GM23338 (cell line): Measurements from ENCODE around the gene RAB11FIP4. TPM values are rescaled to one million over a fixed set of nuclear protein-coding genes. Genes with fewer than 3 reads are reported as not detected.

ENCODE experiments used
- ATAC-seq: fragments of 200-7000 bp; cut with Tn5 transposase; 3 replicates; pipeline ENCODE4 v1.9.1; 2020
- DNase-seq: peaks from one replicate; pipeline ENCODE4 v3.0.0-alpha.2; 2015; ENCODE audit warnings: low spot score
- H2AFZ ChIP-seq: fragments of 200-600 bp; sonication (generic); 2 replicates; pipeline ENCODE4 v1.8.0; 2016; ENCODE audit warnings: antibody characterized with exemption, mild to moderate bottlenecking, moderate library complexity
- H3F3A ChIP-seq: fragments of 200-600 bp; sonication (generic); replicated peaks from 2 replicates; pipeline ENCODE4 v1.8.0; 2017; ENCODE audit warnings: antibody characterized with exemption, mixed run types, low read depth
- H3K27ac ChIP-seq: fragments of 200-600 bp; sonication (generic); 2 replicates; pipeline ENCODE4 v1.6.1; 2016; ENCODE audit warnings: low read depth
- H3K27me3 ChIP-seq: fragments of 200-600 bp; sonication (generic); 2 replicates; pipeline ENCODE4 v1.8.0; 2016; ENCODE audit warnings: mild to moderate bottlenecking, mixed run types, moderate library complexity; ENCODE audit not compliant: insufficient read depth
- H3K36me3 ChIP-seq: fragments of 200-600 bp; sonication (generic); 2 replicates; pipeline ENCODE4 v1.8.0; 2016; ENCODE audit warnings: mild to moderate bottlenecking; ENCODE audit not compliant: insufficient read depth
- H3K4me1 ChIP-seq: fragments of 200-600 bp; sonication (generic); 2 replicates; pipeline ENCODE4 v1.8.0; 2016; ENCODE audit warnings: mild to moderate bottlenecking, moderate library complexity; ENCODE audit not compliant: insufficient read depth
- H3K4me2 ChIP-seq: fragments of 200-600 bp; sonication (generic); 2 replicates; pipeline ENCODE4 v1.7.1; 2017; ENCODE audit warnings: mixed run types
- H3K4me3 ChIP-seq: fragments of 200-600 bp; sonication (generic); 2 replicates; pipeline ENCODE4 v1.6.1; 2016; ENCODE audit warnings: mixed run types
- H3K79me2 ChIP-seq: fragments of 200-600 bp; sonication (generic); replicated peaks from 2 replicates; pipeline ENCODE4 v1.8.0; 2017; ENCODE audit warnings: mild to moderate bottlenecking; ENCODE audit not compliant: insufficient read depth
- H3K9me2 ChIP-seq: fragments of 200-600 bp; sonication (generic); 2 replicates; pipeline ENCODE4 v1.8.0; 2017; ENCODE audit not compliant: insufficient read depth
- H4K20me1 ChIP-seq: fragments of 200-600 bp; sonication (generic); replicated peaks from 2 replicates; pipeline ENCODE4 v1.8.0; 2017; ENCODE audit warnings: mild to moderate bottlenecking; ENCODE audit not compliant: insufficient read depth
- H3K27ac Mint-ChIP-seq: 2 replicates; pipeline ENCODE4 v1.8.0; 2020; ENCODE audit warnings: inconsistent platforms, mild to moderate bottlenecking, moderate library complexity, mixed read lengths
- H3K27me3 Mint-ChIP-seq: 3 replicates; pipeline ENCODE4 v1.8.0; 2022; ENCODE audit warnings: low read depth, mild to moderate bottlenecking, moderate library complexity, mixed read lengths, inconsistent platforms; ENCODE audit not compliant: insufficient read depth, poor library complexity
- H3K36me3 Mint-ChIP-seq: 3 replicates; pipeline ENCODE4 v1.8.0; 2021; ENCODE audit warnings: low read depth, mild to moderate bottlenecking, inconsistent platforms, moderate library complexity, mixed read lengths
- H3K4me1 Mint-ChIP-seq: 3 replicates; pipeline ENCODE4 v1.8.0; 2020; ENCODE audit warnings: mild to moderate bottlenecking, inconsistent platforms, mixed read lengths
- H3K4me3 Mint-ChIP-seq: 3 replicates; pipeline ENCODE4 v1.8.0; 2021; ENCODE audit warnings: moderate library complexity, mild to moderate bottlenecking, inconsistent platforms, mixed read lengths
- H3K9me3 Mint-ChIP-seq: 3 replicates; pipeline ENCODE4 v1.8.0; 2020; ENCODE audit warnings: moderate library complexity, mild to moderate bottlenecking, inconsistent platforms, mixed read lengths
- STAT1 ChIP-seq: IDR thresholded peaks from one replicate; pipeline ENCODE4 v1.6.1; 2016; ENCODE audit warnings: antibody characterized with exemption; ENCODE audit not compliant: unreplicated experiment
- polyA plus RNA-seq: library from polyadenylated mRNA; unstranded; fragments of >200 nt; fragmentation: Nextera tagmentation; extraction: Ambion mirVana; gene quantifications from 2 replicates; pipeline ENCODE4 v1.2.1, GENCODE V29; 2016
- total RNA-seq: library from RNA; depleted of rRNA; stranded (reverse); fragments of >200 nt; shearing (Covaris generic); gene quantifications from 2 replicates; pipeline ENCODE4 v1.2.3, GENCODE V29; 2014
- TF ChIP-seq, protein P1 (sequence below), 2 experiments: fragments of 200-600 bp in 1 of 2; sonication (generic) in 1 of 2; conservative IDR thresholded peaks; 2 replicates each; pipeline versions ENCODE4 v1.5.1 to v1.6.1; 2016 to 2017; ENCODE audit warnings: antibody characterized with exemption in 2 of 2, low read depth in 2 of 2, mild to moderate bottlenecking in 2 of 2, moderate library complexity in 1 of 2
- TF ChIP-seq, protein P2 (sequence below): fragments of 250-450 bp; sonication (Bioruptor Pico); IDR thresholded peaks from 2 replicates; pipeline ENCODE4 v1.5.0; 2020; ENCODE audit warnings: mild to moderate bottlenecking, moderate library complexity

RAB11FIP4 gene
- total and polyA plus RNA-seq, 2 experiments from 2014 or later, result 26.0 to 65.6 TPM

DNA sequence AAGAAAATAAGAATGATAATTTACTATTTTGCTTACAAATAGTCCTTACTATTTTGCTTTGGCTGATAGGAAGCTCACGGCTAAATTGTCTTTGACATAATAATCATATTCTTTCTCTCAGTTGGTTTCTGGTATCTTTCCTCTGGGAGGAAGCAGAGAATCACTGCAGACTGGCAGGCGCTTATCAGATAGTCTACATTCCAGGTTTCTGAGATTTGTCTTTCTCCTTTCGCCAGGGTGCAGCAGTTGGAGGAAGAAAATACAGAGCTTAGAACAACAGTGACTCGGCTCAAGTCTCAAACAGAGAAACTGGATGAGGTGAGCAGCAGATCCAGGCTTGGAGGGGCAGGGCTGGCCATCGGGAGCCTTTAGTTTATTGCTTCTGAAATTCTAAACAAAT is 136.1 kb downstream of the RAB11FIP4 start:
- peaks cover 36% of the 10 kb centered on the region for H3K36me3 Mint-ChIP-seq
- H3K4me3 Mint-ChIP-seq, result no peak overlapping the region
- Histone ChIP-seq H3K27ac (no peak overlapping the region), H3F3A (no peaks in the 10 kb centered on the region), H3K4me1 (no peaks in the 10 kb centered on the region), H4K20me1 (no peaks in the 10 kb centered on the region; the same call in 1 of the 2 replicates), H3K9me2 (no peaks in the 10 kb centered on the region), H3K36me3 (peaks cover 20% of the 10 kb centered on the region), H3K27me3 (no peaks in the 10 kb centered on the region), H3K79me2 (no peaks in the 10 kb centered on the region), H3K4me2 (no peak overlapping the region), H3K4me3 (no peak overlapping the region), H2AFZ (no peak overlapping the region)
- DNase-seq, result no peak
- H3K4me1 Mint-ChIP-seq, result no peaks in the 10 kb centered on the region
- no peak for ATAC-seq
- H3K27ac Mint-ChIP-seq, result no peak overlapping the region
- H3K9me3 Mint-ChIP-seq, result peaks cover 6% of the 10 kb centered on the region; the same call in 2 of the 3 replicates
- peaks cover 11% of the 10 kb centered on the region for H3K27me3 Mint-ChIP-seq
- TF ChIP-seq, protein P1, sequence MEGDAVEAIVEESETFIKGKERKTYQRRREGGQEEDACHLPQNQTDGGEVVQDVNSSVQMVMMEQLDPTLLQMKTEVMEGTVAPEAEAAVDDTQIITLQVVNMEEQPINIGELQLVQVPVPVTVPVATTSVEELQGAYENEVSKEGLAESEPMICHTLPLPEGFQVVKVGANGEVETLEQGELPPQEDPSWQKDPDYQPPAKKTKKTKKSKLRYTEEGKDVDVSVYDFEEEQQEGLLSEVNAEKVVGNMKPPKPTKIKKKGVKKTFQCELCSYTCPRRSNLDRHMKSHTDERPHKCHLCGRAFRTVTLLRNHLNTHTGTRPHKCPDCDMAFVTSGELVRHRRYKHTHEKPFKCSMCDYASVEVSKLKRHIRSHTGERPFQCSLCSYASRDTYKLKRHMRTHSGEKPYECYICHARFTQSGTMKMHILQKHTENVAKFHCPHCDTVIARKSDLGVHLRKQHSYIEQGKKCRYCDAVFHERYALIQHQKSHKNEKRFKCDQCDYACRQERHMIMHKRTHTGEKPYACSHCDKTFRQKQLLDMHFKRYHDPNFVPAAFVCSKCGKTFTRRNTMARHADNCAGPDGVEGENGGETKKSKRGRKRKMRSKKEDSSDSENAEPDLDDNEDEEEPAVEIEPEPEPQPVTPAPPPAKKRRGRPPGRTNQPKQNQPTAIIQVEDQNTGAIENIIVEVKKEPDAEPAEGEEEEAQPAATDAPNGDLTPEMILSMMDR (conservative IDR thresholded peaks at IDR 0.05; ENCODE audit: low read depth in 2 of 2), result no peak
- TF ChIP-seq, protein P2, sequence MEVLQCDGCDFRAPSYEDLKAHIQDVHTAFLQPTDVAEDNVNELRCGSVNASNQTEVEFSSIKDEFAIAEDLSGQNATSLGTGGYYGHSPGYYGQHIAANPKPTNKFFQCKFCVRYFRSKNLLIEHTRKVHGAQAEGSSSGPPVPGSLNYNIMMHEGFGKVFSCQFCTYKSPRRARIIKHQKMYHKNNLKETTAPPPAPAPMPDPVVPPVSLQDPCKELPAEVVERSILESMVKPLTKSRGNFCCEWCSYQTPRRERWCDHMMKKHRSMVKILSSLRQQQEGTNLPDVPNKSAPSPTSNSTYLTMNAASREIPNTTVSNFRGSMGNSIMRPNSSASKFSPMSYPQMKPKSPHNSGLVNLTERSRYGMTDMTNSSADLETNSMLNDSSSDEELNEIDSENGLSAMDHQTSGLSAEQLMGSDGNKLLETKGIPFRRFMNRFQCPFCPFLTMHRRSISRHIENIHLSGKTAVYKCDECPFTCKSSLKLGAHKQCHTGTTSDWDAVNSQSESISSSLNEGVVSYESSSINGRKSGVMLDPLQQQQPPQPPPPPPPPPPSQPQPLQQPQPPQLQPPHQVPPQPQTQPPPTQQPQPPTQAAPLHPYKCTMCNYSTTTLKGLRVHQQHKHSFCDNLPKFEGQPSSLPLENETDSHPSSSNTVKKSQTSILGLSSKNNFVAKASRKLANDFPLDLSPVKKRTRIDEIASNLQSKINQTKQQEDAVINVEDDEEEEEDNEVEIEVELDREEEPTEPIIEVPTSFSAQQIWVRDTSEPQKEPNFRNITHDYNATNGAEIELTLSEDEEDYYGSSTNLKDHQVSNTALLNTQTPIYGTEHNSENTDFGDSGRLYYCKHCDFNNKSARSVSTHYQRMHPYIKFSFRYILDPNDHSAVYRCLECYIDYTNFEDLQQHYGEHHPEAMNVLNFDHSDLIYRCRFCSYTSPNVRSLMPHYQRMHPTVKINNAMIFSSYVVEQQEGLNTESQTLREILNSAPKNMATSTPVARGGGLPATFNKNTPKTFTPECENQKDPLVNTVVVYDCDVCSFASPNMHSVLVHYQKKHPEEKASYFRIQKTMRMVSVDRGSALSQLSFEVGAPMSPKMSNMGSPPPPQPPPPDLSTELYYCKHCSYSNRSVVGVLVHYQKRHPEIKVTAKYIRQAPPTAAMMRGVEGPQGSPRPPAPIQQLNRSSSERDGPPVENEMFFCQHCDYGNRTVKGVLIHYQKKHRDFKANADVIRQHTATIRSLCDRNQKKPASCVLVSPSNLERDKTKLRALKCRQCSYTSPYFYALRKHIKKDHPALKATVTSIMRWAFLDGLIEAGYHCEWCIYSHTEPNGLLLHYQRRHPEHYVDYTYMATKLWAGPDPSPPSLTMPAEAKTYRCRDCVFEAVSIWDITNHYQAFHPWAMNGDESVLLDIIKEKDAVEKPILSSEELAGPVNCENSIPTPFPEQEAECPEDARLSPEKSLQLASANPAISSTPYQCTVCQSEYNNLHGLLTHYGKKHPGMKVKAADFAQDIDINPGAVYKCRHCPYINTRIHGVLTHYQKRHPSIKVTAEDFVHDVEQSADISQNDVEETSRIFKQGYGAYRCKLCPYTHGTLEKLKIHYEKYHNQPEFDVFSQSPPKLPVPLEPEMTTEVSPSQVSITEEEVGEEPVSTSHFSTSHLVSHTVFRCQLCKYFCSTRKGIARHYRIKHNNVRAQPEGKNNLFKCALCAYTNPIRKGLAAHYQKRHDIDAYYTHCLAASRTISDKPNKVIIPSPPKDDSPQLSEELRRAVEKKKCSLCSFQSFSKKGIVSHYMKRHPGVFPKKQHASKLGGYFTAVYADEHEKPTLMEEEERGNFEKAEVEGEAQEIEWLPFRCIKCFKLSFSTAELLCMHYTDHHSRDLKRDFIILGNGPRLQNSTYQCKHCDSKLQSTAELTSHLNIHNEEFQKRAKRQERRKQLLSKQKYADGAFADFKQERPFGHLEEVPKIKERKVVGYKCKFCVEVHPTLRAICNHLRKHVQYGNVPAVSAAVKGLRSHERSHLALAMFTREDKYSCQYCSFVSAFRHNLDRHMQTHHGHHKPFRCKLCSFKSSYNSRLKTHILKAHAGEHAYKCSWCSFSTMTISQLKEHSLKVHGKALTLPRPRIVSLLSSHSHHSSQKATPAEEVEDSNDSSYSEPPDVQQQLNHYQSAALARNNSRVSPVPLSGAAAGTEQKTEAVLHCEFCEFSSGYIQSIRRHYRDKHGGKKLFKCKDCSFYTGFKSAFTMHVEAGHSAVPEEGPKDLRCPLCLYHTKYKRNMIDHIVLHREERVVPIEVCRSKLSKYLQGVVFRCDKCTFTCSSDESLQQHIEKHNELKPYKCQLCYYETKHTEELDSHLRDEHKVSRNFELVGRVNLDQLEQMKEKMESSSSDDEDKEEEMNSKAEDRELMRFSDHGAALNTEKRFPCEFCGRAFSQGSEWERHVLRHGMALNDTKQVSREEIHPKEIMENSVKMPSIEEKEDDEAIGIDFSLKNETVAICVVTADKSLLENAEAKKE (CRISPR knock-in tag), result no peak
- TF ChIP-seq STAT1, result no peak
